ENCODE results near the gene TUBG2. TPM values are rescaled to one million over a fixed set of nuclear protein-coding genes. Genes with fewer than 3 reads are reported as not detected.

The TUBG2 gene
- total and polyA plus RNA-seq, 10 of the 15 experiments (the other 5 are each of a cell fraction or from before 2014, with no cell fraction given), result 1.2 to 12.5 (median 8.9) TPM

DNA sequence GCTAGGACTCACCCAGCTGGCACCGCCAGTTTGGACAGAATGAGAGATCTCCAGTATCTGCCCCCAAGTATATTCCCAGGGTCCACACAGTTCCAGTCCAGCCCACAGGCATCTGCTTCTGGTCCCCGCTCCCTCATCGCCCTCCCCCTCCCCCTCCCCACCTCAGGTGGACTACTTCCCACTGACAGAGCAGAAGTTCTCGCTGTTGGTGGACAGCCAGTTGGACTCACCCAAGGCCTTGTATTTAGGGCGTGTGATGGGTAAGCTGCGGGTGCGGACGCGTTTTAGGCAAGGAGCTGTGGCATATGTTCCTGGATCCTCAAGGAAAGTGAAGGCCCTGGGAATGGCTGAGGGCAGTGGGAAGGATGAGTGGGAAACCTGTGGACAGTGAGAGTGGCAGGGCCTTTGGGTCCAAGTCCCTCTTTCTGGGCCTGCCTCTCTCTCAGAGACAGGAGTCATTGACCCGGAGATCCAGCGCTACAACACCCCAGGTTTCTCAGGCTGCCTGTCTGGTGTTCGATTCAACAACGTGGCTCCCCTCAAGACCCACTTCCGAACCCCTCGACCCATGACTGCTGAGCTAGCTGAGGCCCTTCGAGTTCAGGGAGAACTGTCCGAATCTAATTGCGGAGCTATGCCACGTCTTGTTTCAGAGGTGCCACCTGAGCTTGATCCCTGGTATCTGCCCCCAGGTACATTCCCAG, 38.2 kb downstream of the TUBG2 start:
- ChIA-PET POLR2A (interaction anchor here (0.8 to 2.4 kb wide), 2 partner anchors 14 to 88 kb away, joined by 3 to 7 read pairs; partner anchors contain the start of genes RETREG3 and TUBG1), SMC1A (ENCODE audit: uncharacterized antibody, unreplicated experiment) (no interaction called here), CTCF (interaction anchor here (1.5 kb wide), 1 partner anchor 17 kb away, joined by 3 read pairs; no protein-coding TSS in a partner anchor), RAD21 (ENCODE audit: unreplicated experiment) (no interaction called here)
- Histone ChIP-seq H3K4me3 (no peak overlapping the region), H4K20me1 (ENCODE audit: control insufficient read depth, insufficient read depth) (no peaks in the 10 kb centered on the region), H3K36me3 (ENCODE audit: control insufficient read depth in 2 of 2, insufficient read depth in 2 of 2, low read length in 1 of 2) (peaks cover 16 to 39% of the 10 kb centered on the region in 2 experiments), H3K4me2 (ENCODE audit: control insufficient read depth, insufficient read depth) (no peak overlapping the region), H3K9me3 (replicated peaks; ENCODE audit: control insufficient read depth, insufficient read depth, low read length) (no peaks in the 10 kb centered on the region), H3K27me3 (replicated peaks in 1 of 2; ENCODE audit: control insufficient read depth in 2 of 2, insufficient read depth in 2 of 2, low read length in 1 of 2) (no peaks in the 10 kb centered on the region), H3K79me2 (ENCODE audit: control insufficient read depth, insufficient read depth, low read length) (no peaks in the 10 kb centered on the region), H3K9ac (ENCODE audit: control insufficient read depth, insufficient read depth, low read length) (no peak overlapping the region), H3K4me1 (ENCODE audit: control insufficient read depth, insufficient read depth, low read length) (peaks cover 5% of the 10 kb centered on the region), H3K27ac (ENCODE audit: control insufficient read depth, insufficient read depth) (no peak overlapping the region), H2AFZ (ENCODE audit: control insufficient read depth, low read depth, low read length) (no peak overlapping the region)
- no peak for FAIRE-seq
- 93% methylated on average over 17 of the region's 19 CpGs for WGBS (ENCODE audit: insufficient coverage, insufficient replicate concordance, low lambda C conversion rate, missing lambda C conversion rate)
- no TSS peak for BruUV-seq (replicated peaks)
- TF ChIP-seq, protein P1, sequence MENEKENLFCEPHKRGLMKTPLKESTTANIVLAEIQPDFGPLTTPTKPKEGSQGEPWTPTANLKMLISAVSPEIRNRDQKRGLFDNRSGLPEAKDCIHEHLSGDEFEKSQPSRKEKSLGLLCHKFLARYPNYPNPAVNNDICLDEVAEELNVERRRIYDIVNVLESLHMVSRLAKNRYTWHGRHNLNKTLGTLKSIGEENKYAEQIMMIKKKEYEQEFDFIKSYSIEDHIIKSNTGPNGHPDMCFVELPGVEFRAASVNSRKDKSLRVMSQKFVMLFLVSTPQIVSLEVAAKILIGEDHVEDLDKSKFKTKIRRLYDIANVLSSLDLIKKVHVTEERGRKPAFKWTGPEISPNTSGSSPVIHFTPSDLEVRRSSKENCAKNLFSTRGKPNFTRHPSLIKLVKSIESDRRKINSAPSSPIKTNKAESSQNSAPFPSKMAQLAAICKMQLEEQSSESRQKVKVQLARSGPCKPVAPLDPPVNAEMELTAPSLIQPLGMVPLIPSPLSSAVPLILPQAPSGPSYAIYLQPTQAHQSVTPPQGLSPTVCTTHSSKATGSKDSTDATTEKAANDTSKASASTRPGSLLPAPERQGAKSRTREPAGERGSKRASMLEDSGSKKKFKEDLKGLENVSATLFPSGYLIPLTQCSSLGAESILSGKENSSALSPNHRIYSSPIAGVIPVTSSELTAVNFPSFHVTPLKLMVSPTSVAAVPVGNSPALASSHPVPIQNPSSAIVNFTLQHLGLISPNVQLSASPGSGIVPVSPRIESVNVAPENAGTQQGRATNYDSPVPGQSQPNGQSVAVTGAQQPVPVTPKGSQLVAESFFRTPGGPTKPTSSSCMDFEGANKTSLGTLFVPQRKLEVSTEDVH (IDR thresholded peaks at IDR 0.05; ENCODE audit: low read depth, partially characterized antibody), result no peak
- no peak for TF ChIP-seq NFXL1 (IDR thresholded peaks at IDR 0.05; ENCODE audit: borderline replicate concordance)
- TF ChIP-seq ZNF274 (IDR thresholded peaks at IDR 0.05; ENCODE audit: insufficient read depth, insufficient read length), result no peak
- no peak for TF ChIP-seq ZNF622 (IDR thresholded peaks at IDR 0.05)
- TF ChIP-seq ZNF207 (IDR thresholded peaks at IDR 0.05; ENCODE audit: borderline replicate concordance), result no peak
- TF ChIP-seq, protein P2, sequence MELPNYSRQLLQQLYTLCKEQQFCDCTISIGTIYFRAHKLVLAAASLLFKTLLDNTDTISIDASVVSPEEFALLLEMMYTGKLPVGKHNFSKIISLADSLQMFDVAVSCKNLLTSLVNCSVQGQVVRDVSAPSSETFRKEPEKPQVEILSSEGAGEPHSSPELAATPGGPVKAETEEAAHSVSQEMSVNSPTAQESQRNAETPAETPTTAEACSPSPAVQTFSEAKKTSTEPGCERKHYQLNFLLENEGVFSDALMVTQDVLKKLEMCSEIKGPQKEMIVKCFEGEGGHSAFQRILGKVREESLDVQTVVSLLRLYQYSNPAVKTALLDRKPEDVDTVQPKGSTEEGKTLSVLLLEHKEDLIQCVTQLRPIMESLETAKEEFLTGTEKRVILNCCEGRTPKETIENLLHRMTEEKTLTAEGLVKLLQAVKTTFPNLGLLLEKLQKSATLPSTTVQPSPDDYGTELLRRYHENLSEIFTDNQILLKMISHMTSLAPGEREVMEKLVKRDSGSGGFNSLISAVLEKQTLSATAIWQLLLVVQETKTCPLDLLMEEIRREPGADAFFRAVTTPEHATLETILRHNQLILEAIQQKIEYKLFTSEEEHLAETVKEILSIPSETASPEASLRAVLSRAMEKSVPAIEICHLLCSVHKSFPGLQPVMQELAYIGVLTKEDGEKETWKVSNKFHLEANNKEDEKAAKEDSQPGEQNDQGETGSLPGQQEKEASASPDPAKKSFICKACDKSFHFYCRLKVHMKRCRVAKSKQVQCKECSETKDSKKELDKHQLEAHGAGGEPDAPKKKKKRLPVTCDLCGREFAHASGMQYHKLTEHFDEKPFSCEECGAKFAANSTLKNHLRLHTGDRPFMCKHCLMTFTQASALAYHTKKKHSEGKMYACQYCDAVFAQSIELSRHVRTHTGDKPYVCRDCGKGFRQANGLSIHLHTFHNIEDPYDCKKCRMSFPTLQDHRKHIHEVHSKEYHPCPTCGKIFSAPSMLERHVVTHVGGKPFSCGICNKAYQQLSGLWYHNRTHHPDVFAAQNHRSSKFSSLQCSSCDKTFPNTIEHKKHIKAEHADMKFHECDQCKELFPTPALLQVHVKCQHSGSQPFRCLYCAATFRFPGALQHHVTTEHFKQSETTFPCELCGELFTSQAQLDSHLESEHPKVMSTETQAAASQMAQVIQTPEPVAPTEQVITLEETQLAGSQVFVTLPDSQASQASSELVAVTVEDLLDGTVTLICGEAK (IDR thresholded peaks at IDR 0.05; ENCODE audit: borderline replicate concordance), result no peak
- TF ChIP-seq TCF3 (IDR thresholded peaks at IDR 0.05; ENCODE audit: borderline replicate concordance, insufficient read depth, low read depth, low read length), result no peak
- in situ Hi-C loops (cut with MboI) (no loop called here), intact Hi-C loops (cut with micrococcal nuclease; ENCODE audit: unreplicated experiment) (no loop called here)
- no peak for ATAC-seq
- DNase-seq (ENCODE audit: low read depth, low spot score), result no peak
